H1 (cell line): ENCODE data around the gene CACNG5. TPM values are rescaled to one million over a fixed set of nuclear protein-coding genes. Genes with fewer than 3 reads are reported as not detected.

Experiments
- ATF2 ChIP-seq: IDR thresholded peaks from 2 replicates; pipeline ENCODE4 v1.6.1; 2012; ENCODE audit warnings: low read length, inconsistent platforms
- BACH1 ChIP-seq: IDR thresholded peaks from 2 replicates; pipeline ENCODE4 v1.6.1; 2012; ENCODE audit warnings: low read length, improper control_type of control experiment
- BRCA1 ChIP-seq: IDR thresholded peaks from 2 replicates; pipeline ENCODE4 v1.6.1; 2012; ENCODE audit warnings: low read depth, low read length, improper control_type of control experiment
- CBX8 ChIP-seq: fragments of 300-800, 300-1000 bp; sonication (generic); IDR thresholded peaks from 2 replicates; pipeline ENCODE4 v1.7.1; 2016; ENCODE audit warnings: low read depth, low read length, borderline replicate concordance
- CEBPB ChIP-seq: IDR thresholded peaks from 2 replicates; pipeline ENCODE4 v1.6.1; 2012; ENCODE audit warnings: low read depth, low read length
- CREB1 ChIP-seq: IDR thresholded peaks from 2 replicates; pipeline ENCODE4 v1.6.1; 2012; ENCODE audit warnings: inconsistent platforms
- EP300 ChIP-seq, 2 experiments: IDR thresholded peaks; 1 replicate in 1 of 2; 2 replicates in 1 of 2; pipeline ENCODE4 v1.6.1; 2011 to 2012; ENCODE audit warnings: low read depth in 2 of 2, low read length in 2 of 2, mild to moderate bottlenecking in 2 of 2, borderline replicate concordance in 1 of 2, inconsistent platforms in 1 of 2, moderate library complexity in 1 of 2
- EZH2 ChIP-seq: fragments of 200-600 bp; sonication (generic); IDR thresholded peaks from 2 replicates; pipeline ENCODE4 v1.7.1; 2012; ENCODE audit warnings: low read depth, mild to moderate bottlenecking, moderate library complexity, low read length, inconsistent platforms; ENCODE audit not compliant: severe bottlenecking
- FOSL1 ChIP-seq: IDR thresholded peaks from 2 replicates; pipeline ENCODE4 v1.6.1; 2011; ENCODE audit warnings: mild to moderate bottlenecking, low read depth, low read length, moderate library complexity; ENCODE audit not compliant: insufficient read depth
- GTF2F1 ChIP-seq: IDR thresholded peaks from 2 replicates; pipeline ENCODE4 v1.6.1; 2012; ENCODE audit warnings: low read depth, low read length, improper control_type of control experiment, borderline replicate concordance
- JUN ChIP-seq: IDR thresholded peaks from 2 replicates; pipeline ENCODE4 v1.6.1; 2011; ENCODE audit warnings: low read depth, mild to moderate bottlenecking, improper control_type of control experiment, low read length
- POLR2AphosphoS5 ChIP-seq: IDR thresholded peaks from 2 replicates; pipeline ENCODE4 v1.6.1; 2011; ENCODE audit warnings: low read depth, low read length
- RAD21 ChIP-seq, 2 experiments: IDR thresholded peaks in 1 of 2; conservative IDR thresholded peaks in 1 of 2; 2 replicates each; pipeline ENCODE4 v1.6.1; 2011; ENCODE audit warnings: low read depth in 2 of 2, low read length in 2 of 2, improper control_type of control experiment in 1 of 2, inconsistent platforms in 1 of 2, mild to moderate bottlenecking in 1 of 2, moderate library complexity in 1 of 2
- RBBP5 ChIP-seq: IDR thresholded peaks from 2 replicates; pipeline ENCODE4 v1.7.1; 2012; ENCODE audit warnings: low read depth, mild to moderate bottlenecking, inconsistent platforms, low read length, moderate library complexity, borderline replicate concordance
- SIN3A ChIP-seq, 2 experiments: IDR thresholded peaks in 1 of 2; conservative IDR thresholded peaks in 1 of 2; 2 replicates each; pipeline ENCODE4 v1.6.1; 2011 to 2012; ENCODE audit warnings: low read length in 2 of 2, improper control_type of control experiment in 1 of 2, low read depth in 1 of 2, mild to moderate bottlenecking in 1 of 2
- SIRT6 ChIP-seq: IDR thresholded peaks from one replicate; pipeline ENCODE4 v1.7.1; 2012; ENCODE audit warnings: low read length, inconsistent platforms
- SRF ChIP-seq: IDR thresholded peaks from 2 replicates; pipeline ENCODE4 v1.6.1; 2011; ENCODE audit warnings: mild to moderate bottlenecking, low read depth, low read length, moderate library complexity
- SUZ12 ChIP-seq: fragments of 200-600 bp; sonication (generic); IDR thresholded peaks from 2 replicates; pipeline ENCODE4 v1.6.1; 2012; ENCODE audit warnings: mild to moderate bottlenecking, inconsistent platforms, low read length, moderate library complexity, mixed read lengths
- TAF1 ChIP-seq: IDR thresholded peaks from 2 replicates; pipeline ENCODE4 v1.6.1; 2011; ENCODE audit warnings: mild to moderate bottlenecking, low read depth, low read length
- TAF7 ChIP-seq: optimal IDR thresholded peaks from 2 replicates; pipeline ENCODE3; 2011; ENCODE audit warnings: low read depth, mild to moderate bottlenecking, inconsistent platforms, low read length, moderate library complexity, borderline replicate concordance
- TBP ChIP-seq: IDR thresholded peaks from 2 replicates; pipeline ENCODE4 v1.6.1; 2011; ENCODE audit warnings: low read depth, low read length, improper control_type of control experiment
- TCF12 ChIP-seq: IDR thresholded peaks from 2 replicates; pipeline ENCODE4 v1.6.1; 2011; ENCODE audit warnings: low read depth, mild to moderate bottlenecking, low read length
- TEAD4 ChIP-seq: IDR thresholded peaks from 2 replicates; pipeline ENCODE4 v1.6.1; 2012; ENCODE audit warnings: low read depth, low read length, inconsistent platforms, mixed read lengths
- polyA plus RNA-seq, 7 experiments: library from polyadenylated mRNA; depleted of rRNA in 3 of 7; stranded (reverse) in 5 of 7; unstranded in 2 of 7; fragments of >200 nt in 5 of 7; fragments of 200-250 nt in 2 of 7; gene quantifications; 1 replicate in 5 of 7; 2 replicates in 1 of 7; 4 replicates in 1 of 7; pipeline versions ENCODE4 v1.2.1 to v1.2.3, GENCODE V29; 2011 to 2013; ENCODE audit warnings: missing spikeins in 2 of 7, mixed read lengths in 2 of 7
- total RNA-seq: library from RNA; stranded (reverse); fragmentation: NEBNext Ultra II Directional; extraction: Animal tissue kit (Norgen Biotek cat#: 25700); gene quantifications from 2 replicates; pipeline ENCODE4 v1.2.1, GENCODE V29; 2021
- TF ChIP-seq, protein P1 (sequence below): IDR thresholded peaks from 2 replicates; pipeline ENCODE4 v1.6.1; 2011; ENCODE audit warnings: low read depth, mild to moderate bottlenecking, low read length; ENCODE audit not compliant: insufficient read depth

CACNG5 gene
- total and polyA plus RNA-seq, 2 of the 8 experiments (the other 6 are each of a cell fraction or from before 2014, with no cell fraction given) = 2.2 to 3.1 TPM

GRCh38 chr17:66829386-66829864, 5.5 kb upstream of the CACNG5 start (continued):
- TF ChIP-seq JUN (no peak), EZH2 (no peak), TBP (0 out of 2 replicates have a peak, but pooled peaks have one; percentile 14), SIRT6 (no peak), SIN3A (conservative IDR thresholded peaks at IDR 0.05 in 1 of 2, IDR thresholded peaks at IDR 0.05 in 1 of 2; ENCODE audit: low read depth in 1 of 2, low read length in 2 of 2) (peak; percentile 92 to 97), SUZ12 (no peak), BACH1 (no peak), RAD21 (IDR thresholded peaks at IDR 0.05 in 1 of 2, conservative IDR thresholded peaks at IDR 0.05 in 1 of 2; ENCODE audit: low read depth in 2 of 2, low read length in 2 of 2) (no peak), CREB1 (no peak), CBX8 (no peak), SRF (no peak), POLR2AphosphoS5 (no peak), BRCA1 (no peak), GTF2F1 (no peak), RBBP5 (no peak), TEAD4 (no peak), TAF7 (no peak), FOSL1 (no peak), EP300 (IDR thresholded peaks at IDR 0.05; ENCODE audit: borderline replicate concordance in 1 of 2, low read depth in 2 of 2, low read length in 2 of 2) (no peak), TAF1 (no peak), TCF12 (peak; percentile 62; the same call in 1 of the 2 replicates), CEBPB (no peak), ATF2 (no peak)
- TF ChIP-seq, protein P1, sequence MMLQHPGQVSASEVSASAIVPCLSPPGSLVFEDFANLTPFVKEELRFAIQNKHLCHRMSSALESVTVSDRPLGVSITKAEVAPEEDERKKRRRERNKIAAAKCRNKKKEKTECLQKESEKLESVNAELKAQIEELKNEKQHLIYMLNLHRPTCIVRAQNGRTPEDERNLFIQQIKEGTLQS = no peak
